GM18909 (cell line): ENCODE results near the gene CNGA2.

ENCODE experiments used
- ATAC-seq: cut with Tn5 transposase; IDR thresholded peaks from one replicate; pipeline ENCODE4 v1.9.1; 2021; ENCODE audit warnings: mild to moderate bottlenecking; ENCODE audit not compliant: unreplicated experiment, poor library complexity

CNGA2 gene

GRCh38 chrX:151746502-151746901, 12.0 kb downstream of the CNGA2 start:
- no peak for ATAC-seq

GRCh38 chrX:151750511-151750910, 16.0 kb downstream of the CNGA2 start:
- no peak for ATAC-seq

- no peak for ATAC-seq
Observed at GRCh38 chrX:151752847-151753246, 18.3 kb downstream of the CNGA2 start.

GRCh38 chrX:151753313-151754046, 18.9 kb downstream of the CNGA2 start:
- peak; percentile 86 for ATAC-seq

- no peak for ATAC-seq
Observed at GRCh38 chrX:151754047-151754429, 19.5 kb downstream of the CNGA2 start.

- no peak for ATAC-seq
Observed at GRCh38 chrX:151754641-151755215, 20.2 kb downstream of the CNGA2 start.

- no peak for ATAC-seq
Observed at GRCh38 chrX:151759041-151759708, 24.6 kb downstream of the CNGA2 start.

GRCh38 chrX:151762802-151763201, 28.3 kb downstream of the CNGA2 start:
- ATAC-seq = no peak

- no peak for ATAC-seq
Observed at GRCh38 chrX:151763711-151764110, 29.2 kb downstream of the CNGA2 start.

- ATAC-seq = no peak
Observed at GRCh38 chrX:151765026-151765425, 30.5 kb downstream of the CNGA2 start.

GRCh38 chrX:151771726-151772125, 37.2 kb downstream of the CNGA2 start:
- no peak for ATAC-seq

- ATAC-seq = no peak
Observed at GRCh38 chrX:151773434-151773833, 38.9 kb downstream of the CNGA2 start.

- no peak for ATAC-seq
Observed at GRCh38 chrX:151774421-151774820, 39.9 kb downstream of the CNGA2 start.

- no peak for ATAC-seq
Observed at GRCh38 chrX:151776181-151776731, 41.7 kb downstream of the CNGA2 start.

- ATAC-seq = no peak
Observed at GRCh38 chrX:151776936-151777335, 42.4 kb downstream of the CNGA2 start.

GRCh38 chrX:151779258-151779657, 44.7 kb downstream of the CNGA2 start:
- ATAC-seq = no peak

GRCh38 chrX:151780621-151781020, 46.1 kb downstream of the CNGA2 start:
- ATAC-seq = no peak

GRCh38 chrX:151789179-151789800, 54.7 kb downstream of the CNGA2 start:
- no peak for ATAC-seq

GRCh38 chrX:151790481-151791160, 56.1 kb downstream of the CNGA2 start:
- ATAC-seq = no peak

- no peak for ATAC-seq
Observed at GRCh38 chrX:151791961-151792360, 57.4 kb downstream of the CNGA2 start.
